ENCODE measurements around the gene EMC8.

EMC8 gene

GRCh38 chr16:85822145-85822544 is 22.8 kb upstream of the EMC8 start:
- ChIA-PET POLR2A (interaction anchor here (0.6 kb wide), 1 partner anchor 165 kb away, joined by 4 read pairs; no protein-coding TSS in a partner anchor), CTCF (interaction anchor here (0.6 to 6.2 kb wide), 32 partner anchors 8 to 698 kb away, joined by 3 to 292 read pairs (median 6); partner anchors contain the start of gene IRF8)
- Histone ChIP-seq H3K27ac (ENCODE audit: extremely low read depth, low read depth, low read length) (no peak overlapping the region), H3K4me1 (ENCODE audit: control insufficient read depth, insufficient read depth, low read length) (no peaks in the 10 kb centered on the region), H3K4me3 (ENCODE audit: low read depth, low read length) (no peak overlapping the region), H3K9me3 (ENCODE audit: control insufficient read depth, insufficient read depth, low read depth, low read length) (no peaks in the 10 kb centered on the region), H3K36me3 (ENCODE audit: control insufficient read depth in 2 of 2, insufficient read depth in 1 of 2, low read length in 2 of 2) (no peaks in the 10 kb centered on the region)
- TF ChIP-seq INSM2 (tag by site-specific recombination; IDR thresholded peaks at IDR 0.05): no peak
- TF ChIP-seq ZNF121 (tag by site-specific recombination; IDR thresholded peaks at IDR 0.05): no peak
- no peak for TF ChIP-seq ZNF146 (tag by site-specific recombination; IDR thresholded peaks at IDR 0.05)
- no peak for TF ChIP-seq PRDM10 (tag by site-specific recombination; IDR thresholded peaks at IDR 0.05)
- no peak for TF ChIP-seq HOXA7 (CRISPR knock-in tag; IDR thresholded peaks at IDR 0.05; ENCODE audit: borderline replicate concordance)
- TF ChIP-seq ZNF433 (tag by site-specific recombination; IDR thresholded peaks at IDR 0.05; ENCODE audit: low read depth): no peak
- no peak for TF ChIP-seq ZNF776 (tag by site-specific recombination; IDR thresholded peaks at IDR 0.05; ENCODE audit: borderline replicate concordance)

- ChIA-PET POLR2A (interaction anchor here (0.6 to 1.2 kb wide), 3 partner anchors 77 to 191 kb away, joined by 3 to 4 read pairs (median 3); partner anchors contain the start of gene IRF8), CTCF (interaction anchor here (0.5 to 6.2 kb wide), 56 partner anchors 8 to 709 kb away, joined by 3 to 292 read pairs (median 5); partner anchors contain the start of gene IRF8)
- Histone ChIP-seq H3K36me3 (ENCODE audit: control insufficient read depth in 2 of 2, insufficient read depth in 1 of 2, low read length in 2 of 2) (no peaks in the 10 kb centered on the region), H3K9me3 (ENCODE audit: control insufficient read depth, insufficient read depth, low read depth, low read length) (no peaks in the 10 kb centered on the region), H3K4me3 (ENCODE audit: low read depth, low read length) (no peak overlapping the region), H3K4me1 (ENCODE audit: control insufficient read depth, insufficient read depth, low read length) (no peaks in the 10 kb centered on the region), H3K27ac (ENCODE audit: extremely low read depth, low read depth, low read length) (no peak overlapping the region)
- TF ChIP-seq ELK4 (IDR thresholded peaks at IDR 0.05; ENCODE audit: borderline replicate concordance, low read depth, low read length): no peak
- TF ChIP-seq ZNF433 (tag by site-specific recombination; IDR thresholded peaks at IDR 0.05; ENCODE audit: low read depth): no peak
- TF ChIP-seq ZNF670 (tag by site-specific recombination; IDR thresholded peaks at IDR 0.05; ENCODE audit: low read depth): no peak
- no peak for TF ChIP-seq ZNF248 (tag by site-specific recombination; IDR thresholded peaks at IDR 0.05)
- TF ChIP-seq ZNF654 (tag by site-specific recombination; IDR thresholded peaks at IDR 0.05; ENCODE audit: low read depth): peak; percentile 65
- peak; percentile 51; the same call in 1 of the 2 replicates for TF ChIP-seq ZNF660 (tag by site-specific recombination; IDR thresholded peaks at IDR 0.05)
- 0 out of 2 replicates have a peak, but pooled peaks have one; percentile 15 for TF ChIP-seq PATZ1 (tag by site-specific recombination; IDR thresholded peaks at IDR 0.05)
- TF ChIP-seq CTCF (tag by site-specific recombination; IDR thresholded peaks at IDR 0.05): peak; percentile 97
- no peak for TF ChIP-seq ZNF560 (tag by site-specific recombination; IDR thresholded peaks at IDR 0.05; ENCODE audit: borderline replicate concordance)
- TF ChIP-seq ZSCAN30 (tag by site-specific recombination; IDR thresholded peaks at IDR 0.05): peak; percentile 34; the same call in 1 of the 2 replicates
- TF ChIP-seq ZNF157 (tag by site-specific recombination; IDR thresholded peaks at IDR 0.05): no peak
- 0 out of 2 replicates have a peak, but pooled peaks have one; percentile 49 for TF ChIP-seq ZNF2 (tag by site-specific recombination; IDR thresholded peaks at IDR 0.05)
- TF ChIP-seq ZEB2 (tag by site-specific recombination; IDR thresholded peaks at IDR 0.05): no peak
- TF ChIP-seq ZNF10 (tag by site-specific recombination; IDR thresholded peaks at IDR 0.05): peak; percentile 84
- TF ChIP-seq ZNF146 (tag by site-specific recombination; IDR thresholded peaks at IDR 0.05): no peak
- TF ChIP-seq ZNF174 (tag by site-specific recombination; IDR thresholded peaks at IDR 0.05): no peak
- no peak for TF ChIP-seq ZNF138 (tag by site-specific recombination; IDR thresholded peaks at IDR 0.05; ENCODE audit: borderline replicate concordance)
- no peak for TF ChIP-seq ZNF530 (tag by site-specific recombination; IDR thresholded peaks at IDR 0.05; ENCODE audit: low read depth)
Observed at GRCh38 chr16:85821390-85822135, 22.2 kb upstream of the EMC8 start.

Data from HEK293 (cell line).